Epithelial cell of prostate (primary cell): ENCODE measurements around the gene PRDM2.

Source experiments
- DNase-seq: peaks from one replicate; pipeline ENCODE4 v3.0.0-alpha.2; 2011; ENCODE audit warnings: low read depth, low spot score
- H3K27ac ChIP-seq: fragments of 450-650 bp; 2 replicates; pipeline ENCODE4 v1.5.1; 2017; ENCODE audit warnings: mild to moderate bottlenecking

The PRDM2 gene

DNA sequence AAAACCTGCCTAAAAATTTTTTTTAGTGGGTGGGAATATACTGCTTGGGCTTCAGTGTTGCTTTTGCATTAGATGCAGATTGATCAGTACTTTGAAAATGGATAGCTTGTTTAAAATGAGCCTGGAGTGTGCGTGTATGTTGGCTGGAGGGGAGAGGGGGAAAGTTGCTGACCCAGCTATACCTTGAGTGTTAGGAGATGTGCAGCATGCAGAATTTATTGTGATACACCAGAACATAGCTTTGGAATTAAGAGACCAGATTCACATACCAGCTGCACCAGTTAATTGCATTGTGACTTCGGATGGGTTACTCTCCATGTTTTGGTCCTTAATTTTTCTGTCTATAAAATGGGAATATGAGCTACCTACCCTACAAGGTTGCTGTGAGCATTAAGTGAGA lies 60.4 kb downstream of the PRDM2 start:
- H3K27ac ChIP-seq: peak overlapping the region; percentile 72
- no peak for DNase-seq

GRCh38 chr1:13760921-13761320 lies 60.9 kb downstream of the PRDM2 start:
- no peak overlapping the region for H3K27ac ChIP-seq
- no peak for DNase-seq

GRCh38 chr1:13761883-13762282 lies 61.9 kb downstream of the PRDM2 start:
- no peak overlapping the region for H3K27ac ChIP-seq

GRCh38 chr1:13762642-13763041 lies 62.7 kb downstream of the PRDM2 start:
- no peak for DNase-seq
- no peak overlapping the region for H3K27ac ChIP-seq

More at GRCh38 chr1:13761883-13762282, 61.9 kb downstream of the PRDM2 start:
- no peak for DNase-seq

- DNase-seq: no peak
- H3K27ac ChIP-seq: no peak overlapping the region
These were observed 63.2 kb downstream of the PRDM2 start for GRCh38 chr1:13763222-13763621.

- no peak overlapping the region for H3K27ac ChIP-seq
- DNase-seq: no peak
These were observed 64.0 kb downstream of the PRDM2 start for GRCh38 chr1:13763991-13764390.

DNA sequence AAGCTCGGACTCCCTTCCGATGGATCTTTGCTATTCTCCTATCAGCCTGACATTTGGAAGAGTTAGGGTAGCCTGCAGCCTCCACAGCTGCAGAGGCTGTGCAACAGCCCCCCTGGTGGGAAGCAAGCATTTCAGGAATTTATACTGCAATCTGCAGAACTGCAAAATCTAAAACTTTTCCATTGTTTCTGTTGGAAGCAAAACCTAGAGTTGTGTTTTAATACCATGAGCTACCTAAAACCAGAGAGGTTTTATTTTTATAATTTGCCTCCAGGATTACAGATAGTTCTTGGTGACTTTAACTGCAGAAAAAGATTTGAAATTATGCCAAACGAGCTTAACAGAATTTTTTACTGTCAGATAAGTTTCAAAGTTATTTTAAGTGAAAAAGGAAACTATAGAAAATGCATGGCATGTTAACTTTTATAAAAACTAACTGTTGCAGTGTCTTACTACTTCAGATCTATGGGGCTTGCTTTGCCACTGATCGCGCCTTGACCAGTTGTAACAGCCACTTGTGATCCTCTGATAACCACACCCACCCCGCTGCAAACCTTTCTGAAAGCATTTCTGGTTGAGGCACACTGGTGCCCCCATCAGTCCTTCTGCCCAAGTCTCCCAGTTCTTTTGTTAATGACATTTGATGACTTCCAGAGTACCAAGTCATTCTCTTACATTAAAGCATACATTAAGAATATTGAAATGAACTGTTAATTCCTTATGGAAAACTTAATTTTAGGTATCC lies 64.8 kb downstream of the PRDM2 start:
- no peak for DNase-seq
- no peak overlapping the region for H3K27ac ChIP-seq

- DNase-seq: peak; percentile 16
- H3K27ac ChIP-seq: peak overlapping the region; percentile 18
These were observed 66.9 kb downstream of the PRDM2 start for GRCh38 chr1:13766592-13767564.

- no peak overlapping the region for H3K27ac ChIP-seq
These were observed 69.2 kb downstream of the PRDM2 start for GRCh38 chr1:13769212-13769611.

DNA sequence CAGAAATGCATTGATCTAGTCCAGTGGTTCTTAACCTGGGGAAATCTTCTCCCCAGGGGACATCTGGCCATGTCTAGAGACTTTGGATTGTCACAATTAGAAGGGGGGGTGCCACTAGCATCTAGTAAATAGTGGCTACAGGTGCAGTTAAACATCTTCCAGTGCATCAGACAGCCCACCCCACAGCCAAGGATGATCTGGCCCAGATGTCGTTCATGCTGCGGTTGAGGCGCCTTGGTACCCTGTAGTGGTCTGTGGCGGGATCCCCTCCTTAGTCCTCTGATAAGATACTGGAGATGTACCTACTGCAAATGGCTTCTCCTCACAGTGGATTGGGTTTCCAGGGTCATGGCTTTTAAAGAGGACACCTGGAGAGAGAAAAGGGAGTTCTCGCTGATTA lies 69.8 kb downstream of the PRDM2 start:
- H3K27ac ChIP-seq: no peak overlapping the region

More at GRCh38 chr1:13769212-13769611, 69.2 kb downstream of the PRDM2 start:
- no peak for DNase-seq

GRCh38 chr1:13770743-13771142 lies 70.8 kb downstream of the PRDM2 start:
- H3K27ac ChIP-seq: no peak overlapping the region
- DNase-seq: no peak

More for the DNA sequence above, 69.8 kb downstream of the PRDM2 start:
- no peak for DNase-seq

GRCh38 chr1:13771745-13772144 lies 71.8 kb downstream of the PRDM2 start:
- no peak for DNase-seq
- no peak overlapping the region for H3K27ac ChIP-seq

DNA sequence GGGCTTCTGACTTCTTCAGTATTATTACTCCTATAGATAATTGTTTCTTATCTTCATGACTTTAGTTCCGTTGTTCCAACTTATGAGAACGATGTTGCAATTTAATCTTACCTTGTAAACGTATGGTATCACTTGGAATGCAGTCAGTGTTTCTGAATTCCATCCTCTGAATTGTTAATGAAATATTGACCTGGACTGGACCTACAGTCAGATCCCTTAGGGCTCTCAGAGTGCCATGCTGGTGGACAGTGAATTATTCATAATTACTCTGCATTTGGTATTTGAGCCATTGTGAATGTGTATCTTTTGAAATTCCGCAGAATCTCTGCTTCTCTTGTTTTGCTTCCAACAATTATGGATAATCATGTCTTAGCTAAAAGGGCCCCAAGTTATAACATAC lies 72.3 kb downstream of the PRDM2 start:
- no peak for DNase-seq
- no peak overlapping the region for H3K27ac ChIP-seq

DNA sequence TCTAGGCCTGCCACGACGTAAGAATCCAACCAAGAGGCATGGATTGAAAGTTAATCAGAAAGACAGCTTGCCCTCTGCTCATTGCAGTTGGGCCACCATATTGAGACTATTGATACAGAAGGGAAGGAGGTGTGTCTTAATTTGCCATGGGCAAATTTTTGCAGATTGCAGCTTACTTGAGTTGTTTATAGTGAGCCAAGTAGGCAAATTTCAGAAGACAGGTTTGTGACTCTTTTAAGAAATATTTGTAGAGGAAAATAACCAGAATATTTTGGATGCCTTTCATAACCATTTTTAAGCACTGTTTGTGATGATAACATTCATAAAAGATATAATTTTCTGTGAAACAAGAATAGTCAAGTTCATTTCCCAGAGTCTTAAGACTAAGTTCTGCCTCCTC lies 74.1 kb downstream of the PRDM2 start:
- no peak overlapping the region for H3K27ac ChIP-seq
- no peak for DNase-seq

DNA sequence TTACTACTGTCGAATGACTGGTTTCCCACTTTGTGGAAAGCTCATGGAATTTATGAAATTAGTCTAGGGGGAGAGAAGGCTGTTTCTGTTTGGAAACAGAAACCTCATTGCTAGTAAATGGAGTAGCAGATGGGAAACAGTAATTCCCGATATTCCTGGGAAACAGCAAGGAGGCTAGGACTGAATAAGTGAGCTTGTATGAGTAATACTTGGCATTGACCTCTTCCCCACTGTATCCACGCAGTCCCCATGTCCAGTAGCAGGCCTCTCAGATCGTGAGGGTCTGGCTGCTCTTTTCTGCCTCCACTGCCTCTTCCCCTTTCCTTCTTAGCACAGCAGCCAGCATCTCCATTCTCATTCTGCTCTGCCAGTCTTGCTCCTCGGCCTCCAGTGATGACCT lies 75.5 kb downstream of the PRDM2 start:
- DNase-seq: no peak
- no peak overlapping the region for H3K27ac ChIP-seq

GRCh38 chr1:13775916-13776315 lies 75.9 kb downstream of the PRDM2 start:
- DNase-seq: no peak
- H3K27ac ChIP-seq: no peak overlapping the region

GRCh38 chr1:13778431-13778830 lies 78.4 kb downstream of the PRDM2 start:
- no peak overlapping the region for H3K27ac ChIP-seq

DNA sequence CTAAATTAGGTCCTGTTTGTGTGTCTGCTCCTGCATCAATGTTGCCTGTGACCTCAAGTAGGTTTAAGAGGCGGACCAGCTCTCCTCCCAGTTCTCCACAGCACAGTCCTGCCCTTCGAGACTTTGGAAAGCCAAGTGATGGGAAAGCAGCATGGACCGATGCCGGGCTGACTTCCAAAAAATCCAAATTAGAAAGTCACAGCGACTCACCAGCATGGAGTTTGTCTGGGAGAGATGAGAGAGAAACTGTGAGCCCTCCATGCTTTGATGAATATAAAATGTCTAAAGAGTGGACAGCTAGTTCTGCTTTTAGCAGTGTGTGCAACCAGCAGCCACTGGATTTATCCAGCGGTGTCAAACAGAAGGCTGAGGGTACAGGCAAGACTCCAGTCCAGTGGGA lies 79.9 kb downstream of the PRDM2 start:
- H3K27ac ChIP-seq: no peak overlapping the region
- no peak for DNase-seq

More at GRCh38 chr1:13778431-13778830, 78.4 kb downstream of the PRDM2 start:
- no peak for DNase-seq

DNA sequence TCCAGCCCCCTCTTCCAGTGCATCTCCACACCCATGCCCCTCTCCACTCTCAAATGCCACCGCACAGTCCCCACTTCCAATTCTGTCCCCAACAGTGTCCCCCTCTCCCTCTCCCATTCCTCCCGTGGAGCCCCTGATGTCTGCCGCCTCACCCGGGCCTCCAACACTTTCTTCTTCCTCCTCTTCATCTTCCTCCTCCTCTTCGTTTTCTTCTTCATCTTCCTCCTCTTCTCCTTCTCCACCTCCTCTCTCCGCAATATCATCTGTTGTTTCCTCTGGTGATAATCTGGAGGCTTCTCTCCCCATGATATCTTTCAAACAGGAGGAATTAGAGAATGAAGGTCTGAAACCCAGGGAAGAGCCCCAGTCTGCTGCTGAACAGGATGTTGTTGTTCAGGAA lies 80.8 kb downstream of the PRDM2 start:
- no peak overlapping the region for H3K27ac ChIP-seq
- no peak for DNase-seq

DNA sequence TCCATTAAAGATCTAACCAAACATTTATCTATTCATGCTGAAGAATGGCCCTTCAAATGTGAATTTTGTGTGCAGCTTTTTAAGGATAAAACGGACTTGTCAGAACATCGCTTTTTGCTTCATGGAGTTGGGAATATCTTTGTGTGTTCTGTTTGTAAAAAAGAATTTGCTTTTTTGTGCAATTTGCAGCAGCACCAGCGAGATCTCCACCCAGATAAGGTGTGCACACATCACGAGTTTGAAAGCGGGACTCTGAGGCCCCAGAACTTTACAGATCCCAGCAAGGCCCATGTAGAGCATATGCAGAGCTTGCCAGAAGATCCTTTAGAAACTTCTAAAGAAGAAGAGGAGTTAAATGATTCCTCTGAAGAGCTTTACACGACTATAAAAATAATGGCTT lies 81.2 kb downstream of the PRDM2 start:
- DNase-seq: no peak
- H3K27ac ChIP-seq: no peak overlapping the region
